Measurements from ENCODE around the gene OR10AD1. TPM values are rescaled to one million over a fixed set of nuclear protein-coding genes. Genes with fewer than 3 reads are reported as not detected.

The OR10AD1 gene
- total RNA-seq, 2 experiments from 2014 or later, result not detected

- CTCF ChIA-PET, result interaction anchor here (1.2 to 1.4 kb wide), 2 partner anchors 18 to 212 kb away, joined by 3 to 5 read pairs; partner anchors contain the start of genes ASB8 and TMEM106C
- Mint-ChIP-seq H3K9me3 (no peaks in the 10 kb centered on the region), H3K4me1 (peaks cover 18% of the 10 kb centered on the region), H3K27ac (peak overlapping the region; percentile 63), H3K27me3 (peaks cover 22% of the 10 kb centered on the region), H3K4me3 (peak overlapping the region; percentile 35), H3K36me3 (ENCODE audit: low read depth) (no peaks in the 10 kb centered on the region)
- POLR2A ChIA-PET, result interaction anchor here (0.9 to 1.4 kb wide), 4 partner anchors 10 to 23 kb away, joined by 3 to 7 read pairs (median 3); partner anchors contain the start of gene ASB8
- no peak for DNase-seq
These were observed 27.3 kb downstream of the OR10AD1 start for GRCh38 chr12:48175613-48176416.

- DNase-seq, result no peak
- peaks cover 15% of the 10 kb centered on the region for H3K27me3 Mint-ChIP-seq
- POLR2A ChIA-PET, result interaction anchor here (1.4 kb wide), 1 partner anchor 11 kb away, joined by 7 read pairs; the partner anchor contains the start of gene ASB8
- CTCF ChIA-PET, result interaction anchor here (1.3 kb wide), 1 partner anchor 11 kb away, joined by 5 read pairs; the partner anchor contains the start of gene ASB8
- no peak overlapping the region for H3K27ac Mint-ChIP-seq
- H3K9me3 Mint-ChIP-seq, result no peaks in the 10 kb centered on the region
- H3K36me3 Mint-ChIP-seq (ENCODE audit: low read depth), result no peaks in the 10 kb centered on the region
- no peak overlapping the region for H3K4me3 Mint-ChIP-seq
- H3K4me1 Mint-ChIP-seq, result no peaks in the 10 kb centered on the region
These were observed 34.1 kb downstream of the OR10AD1 start for GRCh38 chr12:48169011-48169410.

GRCh38 chr12:48165089-48165981 is 37.8 kb downstream of the OR10AD1 start:
- Mint-ChIP-seq H3K27ac (no peak overlapping the region), H3K36me3 (ENCODE audit: low read depth) (no peaks in the 10 kb centered on the region), H3K27me3 (peaks cover 12% of the 10 kb centered on the region), H3K4me3 (no peak overlapping the region), H3K9me3 (no peaks in the 10 kb centered on the region), H3K4me1 (no peaks in the 10 kb centered on the region)
- ChIA-PET CTCF (interaction anchor here (1.0 to 2.0 kb wide), 7 partner anchors 8 to 253 kb away, joined by 3 to 7 read pairs (median 4); partner anchors contain the start of genes ASB8 and CCDC184), POLR2A (no interaction called here)
- peak; percentile 49 for DNase-seq

GRCh38 chr12:48164451-48164850 is 38.6 kb downstream of the OR10AD1 start:
- Mint-ChIP-seq H3K4me1 (no peaks in the 10 kb centered on the region), H3K4me3 (no peak overlapping the region), H3K27me3 (peaks cover 12% of the 10 kb centered on the region), H3K36me3 (ENCODE audit: low read depth) (no peaks in the 10 kb centered on the region), H3K9me3 (no peaks in the 10 kb centered on the region), H3K27ac (no peak overlapping the region)
- DNase-seq, result no peak
- ChIA-PET CTCF (interaction anchor here (0.8 to 2.0 kb wide), 6 partner anchors 9 to 453 kb away, joined by 3 to 7 read pairs (median 4); partner anchors contain the start of gene CCDC184), POLR2A (no interaction called here)

- no peak for DNase-seq
- Mint-ChIP-seq H3K36me3 (ENCODE audit: low read depth) (no peaks in the 10 kb centered on the region), H3K4me1 (peaks cover 4% of the 10 kb centered on the region), H3K4me3 (no peak overlapping the region), H3K27me3 (peaks cover 12% of the 10 kb centered on the region), H3K27ac (no peak overlapping the region), H3K9me3 (no peaks in the 10 kb centered on the region)
- CTCF ChIA-PET, result interaction anchor here (1.3 kb wide), 1 partner anchor 422 kb away, joined by 3 read pairs; no protein-coding TSS in a partner anchor
- POLR2A ChIA-PET, result no interaction called here
These were observed 39.8 kb downstream of the OR10AD1 start for GRCh38 chr12:48163150-48163747.

GRCh38 chr12:48160807-48161206 is 42.3 kb downstream of the OR10AD1 start:
- ChIA-PET CTCF (interaction anchor here (1.6 to 1.8 kb wide), 2 partner anchors 22 to 28 kb away, joined by 3 to 6 read pairs; partner anchors contain the start of gene CCDC184), POLR2A (interaction anchor here (1.8 kb wide), 1 partner anchor 55 kb away, joined by 5 read pairs; the partner anchor contains the start of gene SENP1)
- peaks cover 6% of the 10 kb centered on the region for H3K36me3 Mint-ChIP-seq (ENCODE audit: low read depth)
- H3K27ac Mint-ChIP-seq, result no peak overlapping the region
- peaks cover 5% of the 10 kb centered on the region for H3K27me3 Mint-ChIP-seq
- no peaks in the 10 kb centered on the region for H3K9me3 Mint-ChIP-seq
- DNase-seq, result no peak
- peaks cover 21% of the 10 kb centered on the region for H3K4me1 Mint-ChIP-seq
- H3K4me3 Mint-ChIP-seq, result no peak overlapping the region

GRCh38 chr12:48160046-48160445 is 43.0 kb downstream of the OR10AD1 start:
- ChIA-PET POLR2A (interaction anchor here (1.8 kb wide), 1 partner anchor 55 kb away, joined by 5 read pairs; the partner anchor contains the start of gene SENP1), CTCF (interaction anchor here (1.6 to 1.8 kb wide), 2 partner anchors 23 to 29 kb away, joined by 3 to 6 read pairs; partner anchors contain the start of gene CCDC184)

GRCh38 chr12:48157889-48158370 is 45.2 kb downstream of the OR10AD1 start:
- no peaks in the 10 kb centered on the region for H3K27me3 Mint-ChIP-seq
- DNase-seq, result peak; percentile 24
- H3K4me3 Mint-ChIP-seq, result peak overlapping the region; percentile 96
- H3K27ac Mint-ChIP-seq, result peak overlapping the region; percentile 94
- H3K36me3 Mint-ChIP-seq (ENCODE audit: low read depth), result peaks cover 13% of the 10 kb centered on the region
- H3K4me1 Mint-ChIP-seq, result peaks cover 32% of the 10 kb centered on the region
- ChIA-PET POLR2A (interaction anchor here (0.6 to 3.4 kb wide), 24 partner anchors 9 to 381 kb away, joined by 3 to 54 read pairs (median 3); partner anchors contain the start of genes CCDC184, HDAC7, PFKM and SENP1), CTCF (interaction anchor here (0.7 to 3.9 kb wide), 20 partner anchors 8 to 460 kb away, joined by 3 to 21 read pairs (median 5); partner anchors contain the start of genes CCDC184, SENP1 and TMEM106C)
- H3K9me3 Mint-ChIP-seq, result no peaks in the 10 kb centered on the region

More at GRCh38 chr12:48160046-48160445, 43.0 kb downstream of the OR10AD1 start:
- Mint-ChIP-seq H3K27me3 (peaks cover 2% of the 10 kb centered on the region), H3K36me3 (ENCODE audit: low read depth) (peaks cover 6% of the 10 kb centered on the region), H3K4me1 (peaks cover 21% of the 10 kb centered on the region), H3K9me3 (no peaks in the 10 kb centered on the region), H3K4me3 (no peak overlapping the region), H3K27ac (no peak overlapping the region)
- no peak for DNase-seq

- Mint-ChIP-seq H3K9me3 (no peaks in the 10 kb centered on the region), H3K4me3 (peak within 1 kb of the TSS; percentile 96), H3K27me3 (no peaks in the 10 kb centered on the region), H3K36me3 (ENCODE audit: low read depth) (peaks cover 18% of the 10 kb centered on the region), H3K4me1 (peaks cover 37% of the 10 kb centered on the region), H3K27ac (peak within 1 kb of the TSS; percentile 94)
- peak; percentile 100 for DNase-seq
- ChIA-PET CTCF (interaction anchor here (0.7 to 3.9 kb wide), 24 partner anchors 9 to 461 kb away, joined by 3 to 21 read pairs (median 4); partner anchors contain the start of genes CCDC184, SENP1 and TMEM106C), POLR2A (interaction anchor here (0.6 to 3.4 kb wide), 24 partner anchors 9 to 380 kb away, joined by 3 to 54 read pairs (median 3); partner anchors contain the start of genes CCDC184, HDAC7, PFKM and SENP1)
These were observed 45.8 kb downstream of the OR10AD1 start, which contains the start of gene ASB8 for GRCh38 chr12:48157018-48157888. ASB8 (minus strand) TSS chr12:48157515; CDS start chr12:48153496, 4,019 bp downstream.

GRCh38 chr12:48156652-48157017 is 46.5 kb downstream of the OR10AD1 start:
- Mint-ChIP-seq H3K27ac (peak overlapping the region; percentile 94), H3K4me1 (peaks cover 44% of the 10 kb centered on the region)
- CTCF ChIA-PET, result interaction anchor here (0.6 to 3.9 kb wide), 15 partner anchors 9 to 456 kb away, joined by 3 to 21 read pairs (median 4); partner anchors contain the start of genes CCDC184 and TMEM106C

More at GRCh38 chr12:48156652-48157017, 46.5 kb downstream of the OR10AD1 start:
- DNase-seq, result no peak
- Mint-ChIP-seq H3K27me3 (no peaks in the 10 kb centered on the region), H3K9me3 (no peaks in the 10 kb centered on the region), H3K36me3 (ENCODE audit: low read depth) (peaks cover 25% of the 10 kb centered on the region), H3K4me3 (peak overlapping the region; percentile 96)
- POLR2A ChIA-PET, result interaction anchor here (0.7 to 3.4 kb wide), 7 partner anchors 8 to 323 kb away, joined by 3 to 54 read pairs (median 8); partner anchors contain the start of genes CCDC184 and SENP1

Measured in activated CD4-positive, alpha-beta memory T cell treated with anti-CD3 and anti-CD28 coated beads, Interleukin-2, amount 10 ng/mL, durations not matched to agents 7 days and 5 days (primary cell).